GM18873 (cell line): ENCODE results near the gene HOXA11.

Experiments
- ATAC-seq: cut with Tn5 transposase; IDR thresholded peaks from one replicate; pipeline ENCODE4 v1.9.1; 2021; ENCODE audit warnings: mild to moderate bottlenecking, moderate library complexity, moderate number of reproducible peaks; ENCODE audit not compliant: unreplicated experiment, low FRiP score

Gene HOXA11

GRCh38 chr7:27182285-27182841, 2.7 kb downstream of the HOXA11 start:
- ATAC-seq, result no peak

GRCh38 chr7:27181795-27182275, 3.2 kb downstream of the HOXA11 start:
- no peak for ATAC-seq

GRCh38 chr7:27180431-27181420, 4.3 kb downstream of the HOXA11 start:
- no peak for ATAC-seq

GRCh38 chr7:27179503-27180430, 5.3 kb downstream of the HOXA11 start:
- no peak for ATAC-seq

GRCh38 chr7:27179030-27179429, 6.0 kb downstream of the HOXA11 start:
- ATAC-seq, result no peak

GRCh38 chr7:27178366-27178765, 6.7 kb downstream of the HOXA11 start:
- no peak for ATAC-seq

GRCh38 chr7:27177795-27178320, 7.2 kb downstream of the HOXA11 start:
- ATAC-seq, result no peak

- ATAC-seq, result no peak
Measured at GRCh38 chr7:27176962-27177794, 7.9 kb downstream of the HOXA11 start.

- ATAC-seq, result no peak
Measured at GRCh38 chr7:27176524-27176845, 8.5 kb downstream of the HOXA11 start.

- no peak for ATAC-seq
Measured at GRCh38 chr7:27175626-27176523, 9.2 kb downstream of the HOXA11 start.

- ATAC-seq, result no peak
Measured at GRCh38 chr7:27174874-27175625, 10.0 kb downstream of the HOXA11 start.

- ATAC-seq, result no peak
Measured at GRCh38 chr7:27173956-27174873, 10.8 kb downstream of the HOXA11 start, which contains the start of gene HOXA10. Gene HOXA10, minus strand, starts transcription at chr7:27174320. Its CDS starts 14 bp downstream, at chr7:27174306.

- no peak for ATAC-seq
Measured at GRCh38 chr7:27173511-27173955, 11.5 kb downstream of the HOXA11 start.

GRCh38 chr7:27172823-27173510, 12.1 kb downstream of the HOXA11 start:
- ATAC-seq, result no peak

GRCh38 chr7:27172315-27172774, 12.7 kb downstream of the HOXA11 start:
- ATAC-seq, result no peak
